GM21360 (cell line): ENCODE results near the gene C7orf33.
"Not testable (repeated sequence)": the region's sequence is repeated elsewhere in the genome, so short reads cannot be mapped to it uniquely, and the experiment has no call there.

Source experiments
- ATAC-seq: cut with Tn5 transposase; IDR thresholded peaks from one replicate; pipeline ENCODE4 v1.9.1; 2021; ENCODE audit warnings: mild to moderate bottlenecking, moderate library complexity; ENCODE audit not compliant: unreplicated experiment

C7orf33 gene

GRCh38 chr7:148579366-148579765 is 11.2 kb upstream of the C7orf33 start:
- ATAC-seq, result no peak

- no peak for ATAC-seq
Measured at GRCh38 chr7:148580446-148580845, 10.1 kb upstream of the C7orf33 start.

GRCh38 chr7:148581624-148582023 is 8.9 kb upstream of the C7orf33 start:
- no peak for ATAC-seq

- ATAC-seq, result peak; percentile 99
Measured at GRCh38 chr7:148584154-148584827, 6.3 kb upstream of the C7orf33 start.

- no peak for ATAC-seq
Measured at GRCh38 chr7:148585399-148585798, 5.2 kb upstream of the C7orf33 start.

- ATAC-seq, result no peak
Measured at GRCh38 chr7:148587076-148587475, 3.5 kb upstream of the C7orf33 start.

GRCh38 chr7:148588168-148588567 is 2.4 kb upstream of the C7orf33 start:
- no peak for ATAC-seq

GRCh38 chr7:148588670-148589131 is 1.9 kb upstream of the C7orf33 start:
- ATAC-seq, result no peak

GRCh38 chr7:148589640-148590039 is 926 bp upstream of the C7orf33 start:
- no peak for ATAC-seq

GRCh38 chr7:148596354-148596753 is 5.8 kb downstream of the C7orf33 start:
- not testable (repeated sequence) for ATAC-seq

GRCh38 chr7:148598351-148598750 is 7.8 kb downstream of the C7orf33 start:
- no peak for ATAC-seq

- ATAC-seq, result no peak
Measured at GRCh38 chr7:148605350-148605749, 14.8 kb downstream of the C7orf33 start.

- ATAC-seq, result no peak
Measured at GRCh38 chr7:148607151-148607661, 16.6 kb downstream of the C7orf33 start.

- ATAC-seq, result no peak
Measured at GRCh38 chr7:148609045-148609725, 18.6 kb downstream of the C7orf33 start.

GRCh38 chr7:148611692-148612091 is 21.1 kb downstream of the C7orf33 start:
- no peak for ATAC-seq

- ATAC-seq, result no peak
Measured at GRCh38 chr7:148615085-148615730, 24.6 kb downstream of the C7orf33 start.

GRCh38 chr7:148620749-148621359 is 30.3 kb downstream of the C7orf33 start:
- no peak for ATAC-seq

- no peak for ATAC-seq
Measured at GRCh38 chr7:148621563-148621962, 31.0 kb downstream of the C7orf33 start.

GRCh38 chr7:148622887-148623585 is 32.5 kb downstream of the C7orf33 start:
- no peak for ATAC-seq

- ATAC-seq, result no peak
Measured at GRCh38 chr7:148623586-148624282, 33.2 kb downstream of the C7orf33 start.
